WTC11 (cell line): Measurements from ENCODE around the gene ST6GALNAC3. TPM values are rescaled to one million over a fixed set of nuclear protein-coding genes. Genes with fewer than 3 reads are reported as not detected.

ENCODE experiments used
- ATAC-seq: fragments of 200-7000 bp; cut with Tn5 transposase; 2 replicates; pipeline ENCODE4 v1.10.0; 2021; ENCODE audit warnings: mild to moderate bottlenecking, moderate library complexity
- CTCF ChIA-PET: fragments of 300-600 bp; sonication (Branson Sonifier 250); formaldehyde crosslinking; loops from one replicate; lab custom pipeline; 2021; ENCODE audit warnings: antibody characterized with exemption; lab: Charles Lee
- POLR2A ChIA-PET: fragments of 350-600 bp; sonication (Branson Sonifier 250); formaldehyde crosslinking; loops from one replicate; lab custom pipeline; 2021; ENCODE audit warnings: antibody characterized with exemption; lab: Charles Lee
- DNase-seq: peaks from one replicate; pipeline ENCODE4 v3.0.0; 2021; ENCODE audit warnings: low spot score
- H3K27ac Mint-ChIP-seq: 2 replicates; pipeline ENCODE4 v1.8.0; 2021; ENCODE audit warnings: mixed read lengths
- H3K27me3 Mint-ChIP-seq: 2 replicates; pipeline ENCODE4 v1.8.0; 2021; ENCODE audit warnings: low read depth, mild to moderate bottlenecking, moderate library complexity, mixed read lengths
- H3K36me3 Mint-ChIP-seq: 2 replicates; pipeline ENCODE4 v1.8.0; 2021; ENCODE audit warnings: mixed read lengths
- H3K4me1 Mint-ChIP-seq: 2 replicates; pipeline ENCODE4 v1.8.0; 2022; ENCODE audit warnings: mixed read lengths
- H3K4me3 Mint-ChIP-seq: 2 replicates; pipeline ENCODE4 v1.8.0; 2021; ENCODE audit warnings: mild to moderate bottlenecking, moderate library complexity, mixed read lengths
- H3K9me3 Mint-ChIP-seq: 2 replicates; pipeline ENCODE4 v1.8.0; 2021; ENCODE audit warnings: mixed read lengths
- AFF4 ChIP-seq: sonication (generic); formaldehyde crosslinking; IDR thresholded peaks from 2 replicates; pipeline ENCODE4 v1.8.1; 2023; ENCODE audit warnings: mild to moderate bottlenecking, missing genetic modification reagents, borderline replicate concordance
- ATF6 ChIP-seq: sonication (generic); formaldehyde crosslinking; IDR thresholded peaks from 2 replicates; pipeline ENCODE4 v1.8.1; 2023; ENCODE audit warnings: mild to moderate bottlenecking, missing genetic modification reagents
- GRHL2 ChIP-seq: fragments of 250-450 bp; sonication (Bioruptor Pico); IDR thresholded peaks from 2 replicates; pipeline ENCODE4 v1.8.0; 2022; ENCODE audit warnings: mild to moderate bottlenecking, moderate library complexity; ENCODE audit not compliant: insufficient replicate concordance, severe bottlenecking
- HMGA2 ChIP-seq: fragments of 250-450 bp; sonication (Bioruptor Pico); IDR thresholded peaks from 2 replicates; pipeline ENCODE4 v1.4.0; 2021; ENCODE audit warnings: mild to moderate bottlenecking, moderate library complexity
- IRF1 ChIP-seq: sonication (generic); formaldehyde crosslinking; IDR thresholded peaks from 2 replicates; pipeline ENCODE4 v1.8.0; 2023; ENCODE audit warnings: missing genetic modification reagents
- JAZF1 ChIP-seq: fragments of 250-450 bp; sonication (Bioruptor Pico); IDR thresholded peaks from 2 replicates; pipeline ENCODE4 v1.9.0; 2021; ENCODE audit warnings: moderate library complexity, mild to moderate bottlenecking, inconsistent platforms
- JUN ChIP-seq: sonication (generic); formaldehyde crosslinking; IDR thresholded peaks from 2 replicates; pipeline ENCODE4 v1.8.0; 2023; ENCODE audit warnings: mild to moderate bottlenecking, missing genetic modification reagents
- NR2C2 ChIP-seq: sonication (generic); formaldehyde crosslinking; IDR thresholded peaks from 2 replicates; pipeline ENCODE4 v1.8.0; 2022; ENCODE audit warnings: mild to moderate bottlenecking, missing genetic modification reagents
- SP1 ChIP-seq: sonication (generic); formaldehyde crosslinking; conservative IDR thresholded peaks from 2 replicates; pipeline ENCODE4 v1.8.1; 2022; ENCODE audit warnings: missing genetic modification reagents
- USF1 ChIP-seq: sonication (generic); formaldehyde crosslinking; IDR thresholded peaks from 2 replicates; pipeline ENCODE4 v1.8.0; 2022; ENCODE audit warnings: mild to moderate bottlenecking, missing genetic modification reagents
- ZBTB21 ChIP-seq: sonication (generic); formaldehyde crosslinking; IDR thresholded peaks from 2 replicates; pipeline ENCODE4 v1.8.1; 2023; ENCODE audit warnings: mild to moderate bottlenecking, missing genetic modification reagents, borderline replicate concordance
- ZMAT4 ChIP-seq: fragments of 250-450 bp; sonication (Bioruptor Pico); IDR thresholded peaks from 2 replicates; pipeline ENCODE4 v1.9.0; 2021; ENCODE audit warnings: mild to moderate bottlenecking
- ZNF138 ChIP-seq: sonication (generic); formaldehyde crosslinking; conservative IDR thresholded peaks from 2 replicates; pipeline ENCODE4 v1.8.1; 2022; ENCODE audit warnings: mild to moderate bottlenecking, moderate library complexity, missing genetic modification reagents
- ZNF263 ChIP-seq: sonication (generic); formaldehyde crosslinking; IDR thresholded peaks from 2 replicates; pipeline ENCODE4 v1.8.1; 2022; ENCODE audit warnings: low read depth, mild to moderate bottlenecking, moderate library complexity, missing genetic modification reagents
- ZNF532 ChIP-seq: fragments of 250-450 bp; sonication (Bioruptor Pico); IDR thresholded peaks from 2 replicates; pipeline ENCODE4 v1.9.0; 2021; ENCODE audit warnings: mild to moderate bottlenecking, borderline replicate concordance
- total RNA-seq: library from RNA; stranded (reverse); gene quantifications from 3 replicates; pipeline ENCODE4 v1.2.3, GENCODE V29; 2021
- TF ChIP-seq, protein P1 (sequence below): sonication (generic); formaldehyde crosslinking; IDR thresholded peaks from 2 replicates; pipeline ENCODE4 v1.8.1; 2022; ENCODE audit warnings: mild to moderate bottlenecking, missing genetic modification reagents, moderate library complexity, borderline replicate concordance
- TF ChIP-seq, protein P2 (sequence below): fragments of 250-450 bp; sonication (Bioruptor Pico); IDR thresholded peaks from 2 replicates; pipeline ENCODE4 v1.9.0; 2021; ENCODE audit warnings: moderate library complexity, mild to moderate bottlenecking, inconsistent platforms, borderline replicate concordance
- TF ChIP-seq, protein P3 (sequence below): sonication (generic); formaldehyde crosslinking; IDR thresholded peaks from 2 replicates; pipeline ENCODE4 v1.8.0; 2022; ENCODE audit warnings: missing genetic modification reagents

ST6GALNAC3 gene
- total RNA-seq, 1 experiment from 2014 or later = 11.9 TPM

- TF ChIP-seq USF1 (CRISPR knock-in tag) = no peak
- TF ChIP-seq SP1 (CRISPR knock-in tag) = no peak
- no peak for TF ChIP-seq IRF1
- TF ChIP-seq ZBTB21 (CRISPR knock-in tag) = no peak
- no peak for TF ChIP-seq NR2C2
- TF ChIP-seq ZMAT4 (CRISPR knock-in tag) = no peak
These were observed 193.8 kb downstream of the ST6GALNAC3 start (continued) for GRCh38 chr1:76268341-76268740.

DNA sequence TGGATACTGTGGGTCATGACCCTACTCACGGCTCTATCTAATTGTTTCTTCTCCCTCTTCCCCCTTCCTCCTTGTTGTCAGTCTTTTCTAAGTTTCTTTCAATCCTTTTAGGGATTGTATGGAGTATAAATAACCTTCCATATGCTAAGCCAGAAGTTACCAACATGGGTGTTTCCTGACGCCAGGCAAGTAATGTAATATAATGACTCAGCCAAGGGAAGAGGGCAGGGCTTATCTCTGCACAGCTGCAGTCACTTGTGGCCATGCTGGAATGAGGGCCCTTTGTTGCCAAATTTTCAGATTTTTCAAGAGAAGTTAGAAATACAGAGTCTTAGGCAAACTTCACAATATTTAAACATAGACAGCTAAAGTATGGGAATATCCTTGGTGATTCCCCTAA is 194.6 kb downstream of the ST6GALNAC3 start:
- CTCF ChIA-PET = interaction anchor here (1.0 kb wide), 1 partner anchor 115 kb away, joined by 3 read pairs; no protein-coding TSS in a partner anchor
- no peak for ATAC-seq
- no peak overlapping the region for H3K4me3 Mint-ChIP-seq
- no peak for TF ChIP-seq JAZF1
- TF ChIP-seq, protein P1, sequence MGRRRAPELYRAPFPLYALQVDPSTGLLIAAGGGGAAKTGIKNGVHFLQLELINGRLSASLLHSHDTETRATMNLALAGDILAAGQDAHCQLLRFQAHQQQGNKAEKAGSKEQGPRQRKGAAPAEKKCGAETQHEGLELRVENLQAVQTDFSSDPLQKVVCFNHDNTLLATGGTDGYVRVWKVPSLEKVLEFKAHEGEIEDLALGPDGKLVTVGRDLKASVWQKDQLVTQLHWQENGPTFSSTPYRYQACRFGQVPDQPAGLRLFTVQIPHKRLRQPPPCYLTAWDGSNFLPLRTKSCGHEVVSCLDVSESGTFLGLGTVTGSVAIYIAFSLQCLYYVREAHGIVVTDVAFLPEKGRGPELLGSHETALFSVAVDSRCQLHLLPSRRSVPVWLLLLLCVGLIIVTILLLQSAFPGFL (CRISPR knock-in tag) = no peak
- no peak for TF ChIP-seq ZNF138 (CRISPR knock-in tag)
- TF ChIP-seq JUN (CRISPR knock-in tag) = no peak
- TF ChIP-seq ZNF532 (CRISPR knock-in tag) = no peak
- TF ChIP-seq, protein P2, sequence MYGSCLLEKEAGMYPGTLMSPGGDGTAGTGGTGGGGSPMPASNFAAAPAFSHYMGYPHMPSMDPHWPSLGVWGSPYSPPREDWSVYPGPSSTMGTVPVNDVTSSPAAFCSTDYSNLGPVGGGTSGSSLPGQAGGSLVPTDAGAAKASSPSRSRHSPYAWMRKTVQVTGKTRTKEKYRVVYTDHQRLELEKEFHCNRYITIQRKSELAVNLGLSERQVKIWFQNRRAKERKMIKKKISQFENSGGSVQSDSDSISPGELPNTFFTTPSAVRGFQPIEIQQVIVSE (CRISPR knock-in tag) = no peak
- no peak for TF ChIP-seq ZNF263 (CRISPR knock-in tag)
- TF ChIP-seq ATF6 (CRISPR knock-in tag) = no peak
- TF ChIP-seq GRHL2 = no peak
- TF ChIP-seq, protein P3, sequence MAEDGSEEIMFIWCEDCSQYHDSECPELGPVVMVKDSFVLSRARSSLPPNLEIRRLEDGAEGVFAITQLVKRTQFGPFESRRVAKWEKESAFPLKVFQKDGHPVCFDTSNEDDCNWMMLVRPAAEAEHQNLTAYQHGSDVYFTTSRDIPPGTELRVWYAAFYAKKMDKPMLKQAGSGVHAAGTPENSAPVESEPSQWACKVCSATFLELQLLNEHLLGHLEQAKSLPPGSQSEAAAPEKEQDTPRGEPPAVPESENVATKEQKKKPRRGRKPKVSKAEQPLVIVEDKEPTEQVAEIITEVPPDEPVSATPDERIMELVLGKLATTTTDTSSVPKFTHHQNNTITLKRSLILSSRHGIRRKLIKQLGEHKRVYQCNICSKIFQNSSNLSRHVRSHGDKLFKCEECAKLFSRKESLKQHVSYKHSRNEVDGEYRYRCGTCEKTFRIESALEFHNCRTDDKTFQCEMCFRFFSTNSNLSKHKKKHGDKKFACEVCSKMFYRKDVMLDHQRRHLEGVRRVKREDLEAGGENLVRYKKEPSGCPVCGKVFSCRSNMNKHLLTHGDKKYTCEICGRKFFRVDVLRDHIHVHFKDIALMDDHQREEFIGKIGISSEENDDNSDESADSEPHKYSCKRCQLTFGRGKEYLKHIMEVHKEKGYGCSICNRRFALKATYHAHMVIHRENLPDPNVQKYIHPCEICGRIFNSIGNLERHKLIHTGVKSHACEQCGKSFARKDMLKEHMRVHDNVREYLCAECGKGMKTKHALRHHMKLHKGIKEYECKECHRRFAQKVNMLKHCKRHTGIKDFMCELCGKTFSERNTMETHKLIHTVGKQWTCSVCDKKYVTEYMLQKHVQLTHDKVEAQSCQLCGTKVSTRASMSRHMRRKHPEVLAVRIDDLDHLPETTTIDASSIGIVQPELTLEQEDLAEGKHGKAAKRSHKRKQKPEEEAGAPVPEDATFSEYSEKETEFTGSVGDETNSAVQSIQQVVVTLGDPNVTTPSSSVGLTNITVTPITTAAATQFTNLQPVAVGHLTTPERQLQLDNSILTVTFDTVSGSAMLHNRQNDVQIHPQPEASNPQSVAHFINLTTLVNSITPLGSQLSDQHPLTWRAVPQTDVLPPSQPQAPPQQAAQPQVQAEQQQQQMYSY (CRISPR knock-in tag) = no peak
- no peak for TF ChIP-seq AFF4 (CRISPR knock-in tag)
- TF ChIP-seq HMGA2 (CRISPR knock-in tag) = no peak

More for the DNA sequence above, 194.6 kb downstream of the ST6GALNAC3 start:
- Mint-ChIP-seq H3K9me3 (no peaks in the 10 kb centered on the region), H3K36me3 (no peaks in the 10 kb centered on the region), H3K27ac (no peak overlapping the region), H3K4me1 (peaks cover 26% of the 10 kb centered on the region), H3K27me3 (no peaks in the 10 kb centered on the region)
- POLR2A ChIA-PET = no interaction called here
- no peak for DNase-seq
